22Rv1 (cell line): Measurements from ENCODE around the gene SRF.

Experiments
- H3K27ac ChIP-seq: fragments of 450-650 bp; 2 replicates; pipeline ENCODE4 v1.5.1; 2017
- CTCF ChIP-seq: fragments of 450-650 bp; IDR thresholded peaks from 2 replicates; pipeline ENCODE4 v1.5.1; 2017; ENCODE audit warnings: mild to moderate bottlenecking
- ZFX ChIP-seq: fragments of 450-650 bp; IDR thresholded peaks from 2 replicates; pipeline ENCODE4 v1.6.1; 2017; ENCODE audit warnings: antibody characterized with exemption, borderline replicate concordance

Gene SRF

GRCh38 chr6:43173591-43174262 lies 2.7 kb downstream of the SRF start:
- H3K27ac ChIP-seq = peak overlapping the region; percentile 85

GRCh38 chr6:43174263-43175112 lies 3.4 kb downstream of the SRF start:
- no peak for TF ChIP-seq ZFX
- TF ChIP-seq CTCF = no peak
- peak overlapping the region; percentile 85 for H3K27ac ChIP-seq

More at GRCh38 chr6:43173591-43174262, 2.7 kb downstream of the SRF start:
- no peak for TF ChIP-seq CTCF
- no peak for TF ChIP-seq ZFX

GRCh38 chr6:43175676-43176422 lies 4.8 kb downstream of the SRF start:
- TF ChIP-seq ZFX (no peak), CTCF (no peak)
- H3K27ac ChIP-seq = no peak overlapping the region; the same call in 1 of the 2 replicates

DNA sequence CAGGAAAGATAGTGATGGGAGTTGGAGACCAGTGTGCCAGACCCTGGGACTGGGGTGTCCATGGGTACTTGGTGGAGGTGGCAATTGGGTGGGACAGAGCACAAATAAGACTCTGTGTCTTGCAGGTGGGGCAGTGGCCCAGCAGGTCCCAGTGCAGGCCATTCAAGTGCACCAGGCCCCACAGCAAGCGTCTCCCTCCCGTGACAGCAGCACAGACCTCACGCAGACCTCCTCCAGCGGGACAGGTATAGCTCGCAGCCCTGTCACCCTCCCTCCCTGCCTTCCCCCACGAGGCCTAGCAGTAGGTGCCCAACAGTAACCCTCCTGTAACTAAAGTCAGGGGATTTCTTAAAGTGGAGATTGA lies 5.3 kb downstream of the SRF start:
- TF ChIP-seq CTCF (no peak), ZFX (no peak)
- H3K27ac ChIP-seq = no peak overlapping the region

DNA sequence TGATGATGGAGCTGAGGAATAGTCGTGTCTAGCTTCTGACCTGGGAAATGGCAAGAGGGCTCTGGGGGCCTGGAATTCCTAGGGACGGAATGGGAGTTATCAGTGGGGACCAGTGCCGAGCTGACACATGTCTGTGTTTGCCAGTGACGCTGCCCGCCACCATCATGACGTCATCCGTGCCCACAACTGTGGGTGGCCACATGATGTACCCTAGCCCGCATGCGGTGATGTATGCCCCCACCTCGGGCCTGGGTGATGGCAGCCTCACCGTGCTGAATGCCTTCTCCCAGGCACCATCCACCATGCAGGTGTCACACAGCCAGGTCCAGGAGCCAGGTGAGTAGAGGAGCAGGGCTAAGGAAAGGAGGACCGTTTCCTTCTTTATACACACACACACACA lies 7.1 kb downstream of the SRF start:
- H3K27ac ChIP-seq = no peak overlapping the region
- TF ChIP-seq CTCF (no peak), ZFX (no peak)

GRCh38 chr6:43178951-43179830 lies 8.1 kb downstream of the SRF start:
- TF ChIP-seq CTCF = no peak
- no peak for TF ChIP-seq ZFX
- H3K27ac ChIP-seq = no peak overlapping the region
